ENCODE data around the gene TPI1.

TPI1 gene

GRCh38 chr12:6825398-6826124 lies 41.8 kb upstream of the TPI1 start:
- peak; percentile 96 for TF ChIP-seq CTCF (IDR thresholded peaks at IDR 0.05; ENCODE audit: low read depth, low read length)
- peak; percentile 87 to 90 for DNase-seq (ENCODE audit: low read depth in 2 of 2)
- peak overlapping the region; percentile 12 to 46 for H3K4me3 ChIP-seq (replicated peaks in 1 of 2; ENCODE audit: low read depth in 2 of 2, low read length in 2 of 2)

- TF ChIP-seq CTCF (IDR thresholded peaks at IDR 0.05; ENCODE audit: low read depth, low read length) = no peak
- DNase-seq (ENCODE audit: low read depth in 2 of 2) = no peak
- H3K4me3 ChIP-seq (replicated peaks in 1 of 2; ENCODE audit: low read depth in 2 of 2, low read length in 2 of 2) = no peak overlapping the region
Measured at GRCh38 chr12:6826125-6826733, 41.1 kb upstream of the TPI1 start.

GRCh38 chr12:6826734-6827436 lies 40.4 kb upstream of the TPI1 start:
- no peak overlapping the region for H3K4me3 ChIP-seq (replicated peaks in 1 of 2; ENCODE audit: low read depth in 2 of 2, low read length in 2 of 2)
- DNase-seq (ENCODE audit: low read depth in 2 of 2) = no peak
- no peak for TF ChIP-seq CTCF (IDR thresholded peaks at IDR 0.05; ENCODE audit: low read depth, low read length)

GRCh38 chr12:6827437-6827911 lies 39.9 kb upstream of the TPI1 start:
- peak; percentile 79 to 84 for DNase-seq (ENCODE audit: low read depth in 2 of 2)
- peak overlapping the region in 1 of 2 donors; percentile 16 for H3K4me3 ChIP-seq (replicated peaks in 1 of 2; ENCODE audit: low read depth in 2 of 2, low read length in 2 of 2)
- TF ChIP-seq CTCF (IDR thresholded peaks at IDR 0.05; ENCODE audit: low read depth, low read length) = no peak

- peak; percentile 50 to 63 for DNase-seq (ENCODE audit: low read depth in 2 of 2)
- no peak for TF ChIP-seq CTCF (IDR thresholded peaks at IDR 0.05; ENCODE audit: low read depth, low read length)
- peak within 1 kb of the TSS; percentile 86 to 95 for H3K4me3 ChIP-seq (replicated peaks in 1 of 2; ENCODE audit: low read depth in 2 of 2, low read length in 2 of 2)
Measured at GRCh38 chr12:6827982-6828780, 39.1 kb upstream of the TPI1 start, which contains the start of gene P3H3. TSS of gene P3H3 (plus strand) at chr12:6828407. CDS start at chr12:6828441, 34 bp downstream.

All from cardiac fibroblast (primary cell).